HEK293 (cell line): ENCODE measurements around the gene SLAMF9.

Experiments used
- CTCF ChIA-PET: fragments of 350-600 bp; formaldehyde crosslinking; extraction: SDS; loops from one replicate; lab custom pipeline; 2021; ENCODE audit warnings: antibody characterized with exemption; lab: Yijun Ruan, JAX
- POLR2A ChIA-PET: fragments of 300-600 bp; formaldehyde crosslinking; extraction: SDS; loops from one replicate; lab custom pipeline; 2020; ENCODE audit warnings: antibody characterized with exemption, inconsistent platforms; lab: Yijun Ruan, JAX
- H3K27ac ChIP-seq: fragments of 200-500 bp; sonication (Bioruptor generic); 2 replicates; pipeline ENCODE4 v1.5.1; 2014; ENCODE audit warnings: low read depth, low read length, control low read depth, inconsistent platforms; ENCODE audit errors: extremely low read depth
- H3K36me3 ChIP-seq, 2 experiments: fragments of 200-500 bp in 1 of 2; sonication (Bioruptor generic) in 1 of 2; 1 replicate in 1 of 2; 2 replicates in 1 of 2; pipeline ENCODE4 v1.5.1; 2014 to 2017; ENCODE audit warnings: inconsistent platforms in 2 of 2, low read length in 2 of 2; ENCODE audit not compliant: control insufficient read depth in 2 of 2, insufficient read depth in 1 of 2
- H3K4me1 ChIP-seq: fragments of 200-500 bp; sonication (Bioruptor generic); 2 replicates; pipeline ENCODE4 v1.5.1; 2014; ENCODE audit warnings: mild to moderate bottlenecking, low read length, inconsistent platforms; ENCODE audit not compliant: control insufficient read depth, insufficient read depth
- H3K4me3 ChIP-seq: 2 replicates; pipeline ENCODE4 v1.5.1; 2011; ENCODE audit warnings: low read depth, mild to moderate bottlenecking, control low read depth, low read length, moderate library complexity
- H3K9me3 ChIP-seq: fragments of 200-500 bp; sonication (Bioruptor generic); 2 replicates; pipeline ENCODE4 v1.5.1; 2014; ENCODE audit warnings: low read depth, low read length, inconsistent platforms; ENCODE audit not compliant: control insufficient read depth, insufficient read depth
- BCL11B ChIP-seq: fragments of 450-650 bp; formaldehyde crosslinking; IDR thresholded peaks from 2 replicates; pipeline ENCODE4 v1.5.1; 2016; ENCODE audit warnings: low read depth, missing biosample characterization, missing genetic modification characterization
- HOXC10 ChIP-seq: sonication (generic); formaldehyde crosslinking; IDR thresholded peaks from 2 replicates; pipeline ENCODE4 v1.8.1; 2023; ENCODE audit warnings: mild to moderate bottlenecking, missing genetic modification reagents
- KLF9 ChIP-seq: fragments of 450-650 bp; formaldehyde crosslinking; IDR thresholded peaks from 2 replicates; pipeline ENCODE4 v1.5.1; 2016; ENCODE audit warnings: missing biosample characterization, missing genetic modification characterization, low read depth
- SALL2 ChIP-seq: fragments of 450-650 bp; formaldehyde crosslinking; IDR thresholded peaks from 2 replicates; pipeline ENCODE4 v1.5.0; 2017; ENCODE audit warnings: missing biosample characterization, mild to moderate bottlenecking, missing genetic modification characterization, borderline replicate concordance
- SCRT1 ChIP-seq: fragments of 450-650 bp; formaldehyde crosslinking; IDR thresholded peaks from 2 replicates; pipeline ENCODE4 v1.5.1; 2016; ENCODE audit warnings: missing biosample characterization, missing genetic modification characterization, borderline replicate concordance
- SP3 ChIP-seq: fragments of 450-650 bp; formaldehyde crosslinking; IDR thresholded peaks from 2 replicates; pipeline ENCODE4 v1.5.1; 2016; ENCODE audit warnings: missing biosample characterization, missing genetic modification characterization
- TRIM28 ChIP-seq: IDR thresholded peaks from 2 replicates; pipeline ENCODE4 v1.6.1; 2011; ENCODE audit warnings: low read length, control low read depth, borderline replicate concordance
- ZBTB20 ChIP-seq: fragments of 450-650 bp; formaldehyde crosslinking; IDR thresholded peaks from 2 replicates; pipeline ENCODE4 v1.5.1; 2016; ENCODE audit warnings: missing biosample characterization, missing genetic modification characterization
- ZBTB26 ChIP-seq: fragments of 450-650 bp; formaldehyde crosslinking; optimal IDR thresholded peaks from 2 replicates; pipeline ENCODE3; 2016; ENCODE audit warnings: missing biosample characterization, mild to moderate bottlenecking, missing genetic modification characterization
- ZBTB7A ChIP-seq: fragments of 450-650 bp; formaldehyde crosslinking; IDR thresholded peaks from 2 replicates; pipeline ENCODE4 v1.5.1; 2016; ENCODE audit warnings: low read depth, missing biosample characterization, missing genetic modification characterization
- ZBTB8A ChIP-seq: fragments of 450-650 bp; formaldehyde crosslinking; IDR thresholded peaks from 2 replicates; pipeline ENCODE4 v1.5.1; 2016; ENCODE audit warnings: missing biosample characterization, missing genetic modification characterization
- ZNF121 ChIP-seq: fragments of 450-650 bp; formaldehyde crosslinking; IDR thresholded peaks from 2 replicates; pipeline ENCODE4 v1.5.1; 2016; ENCODE audit warnings: missing biosample characterization, missing genetic modification characterization
- ZNF155 ChIP-seq: fragments of 450-650 bp; formaldehyde crosslinking; IDR thresholded peaks from 2 replicates; pipeline ENCODE4 v1.5.1; 2016; ENCODE audit warnings: missing biosample characterization, missing genetic modification characterization
- ZNF248 ChIP-seq: fragments of 450-650 bp; formaldehyde crosslinking; IDR thresholded peaks from 2 replicates; pipeline ENCODE4 v1.5.1; 2017; ENCODE audit warnings: missing biosample characterization, missing genetic modification characterization
- ZNF362 ChIP-seq: fragments of 450-650 bp; formaldehyde crosslinking; IDR thresholded peaks from 2 replicates; pipeline ENCODE4 v1.5.1; 2016; ENCODE audit warnings: missing biosample characterization, missing genetic modification characterization
- ZNF366 ChIP-seq: fragments of 450-650 bp; formaldehyde crosslinking; conservative IDR thresholded peaks from 2 replicates; pipeline ENCODE4 v1.5.1; 2016; ENCODE audit warnings: missing biosample characterization, missing genetic modification characterization
- ZNF48 ChIP-seq: fragments of 450-650 bp; formaldehyde crosslinking; IDR thresholded peaks from 2 replicates; pipeline ENCODE4 v1.5.1; 2016; ENCODE audit warnings: missing biosample characterization, missing genetic modification characterization
- ZNF555 ChIP-seq: fragments of 450-650 bp; formaldehyde crosslinking; conservative IDR thresholded peaks from 2 replicates; pipeline ENCODE4 v1.5.1; 2017; ENCODE audit warnings: missing biosample characterization, mild to moderate bottlenecking, missing genetic modification characterization, inconsistent platforms
- ZNF610 ChIP-seq: fragments of 450-650 bp; formaldehyde crosslinking; IDR thresholded peaks from 2 replicates; pipeline ENCODE4 v1.5.1; 2016; ENCODE audit warnings: missing biosample characterization, missing genetic modification characterization, borderline replicate concordance
- ZNF701 ChIP-seq: fragments of 450-650 bp; formaldehyde crosslinking; IDR thresholded peaks from 2 replicates; pipeline ENCODE4 v1.5.1; 2016; ENCODE audit warnings: missing biosample characterization, missing genetic modification characterization
- ZNF747 ChIP-seq: fragments of 450-650 bp; formaldehyde crosslinking; IDR thresholded peaks from 2 replicates; pipeline ENCODE4 v1.5.1; 2016; ENCODE audit warnings: missing biosample characterization, missing genetic modification characterization
- TF ChIP-seq, protein P1 (sequence below): fragments of 450-650 bp; formaldehyde crosslinking; IDR thresholded peaks from 2 replicates; pipeline ENCODE4 v1.5.1; 2017; ENCODE audit warnings: missing biosample characterization, missing genetic modification characterization
- TF ChIP-seq, protein P2 (sequence below): fragments of 450-650 bp; formaldehyde crosslinking; IDR thresholded peaks from 2 replicates; pipeline ENCODE4 v1.5.1; 2017; ENCODE audit warnings: missing biosample characterization, missing genetic modification characterization
- TF ChIP-seq, protein P3 (sequence below): fragments of 450-650 bp; formaldehyde crosslinking; IDR thresholded peaks from 2 replicates; pipeline ENCODE4; 2016; ENCODE audit warnings: missing biosample characterization, missing genetic modification characterization
- TF ChIP-seq, protein P4 (sequence below): fragments of 450-650 bp; formaldehyde crosslinking; IDR thresholded peaks from 2 replicates; pipeline ENCODE4 v1.5.1; 2016; ENCODE audit warnings: missing biosample characterization, missing genetic modification characterization

The SLAMF9 gene

GRCh38 chr1:159917533-159918351 lies 36.3 kb downstream of the SLAMF9 start (continued):
- TF ChIP-seq ZNF555 (no peak), ZNF701 (tag by site-specific recombination) (no peak), ZNF155 (tag by site-specific recombination) (no peak)

DNA sequence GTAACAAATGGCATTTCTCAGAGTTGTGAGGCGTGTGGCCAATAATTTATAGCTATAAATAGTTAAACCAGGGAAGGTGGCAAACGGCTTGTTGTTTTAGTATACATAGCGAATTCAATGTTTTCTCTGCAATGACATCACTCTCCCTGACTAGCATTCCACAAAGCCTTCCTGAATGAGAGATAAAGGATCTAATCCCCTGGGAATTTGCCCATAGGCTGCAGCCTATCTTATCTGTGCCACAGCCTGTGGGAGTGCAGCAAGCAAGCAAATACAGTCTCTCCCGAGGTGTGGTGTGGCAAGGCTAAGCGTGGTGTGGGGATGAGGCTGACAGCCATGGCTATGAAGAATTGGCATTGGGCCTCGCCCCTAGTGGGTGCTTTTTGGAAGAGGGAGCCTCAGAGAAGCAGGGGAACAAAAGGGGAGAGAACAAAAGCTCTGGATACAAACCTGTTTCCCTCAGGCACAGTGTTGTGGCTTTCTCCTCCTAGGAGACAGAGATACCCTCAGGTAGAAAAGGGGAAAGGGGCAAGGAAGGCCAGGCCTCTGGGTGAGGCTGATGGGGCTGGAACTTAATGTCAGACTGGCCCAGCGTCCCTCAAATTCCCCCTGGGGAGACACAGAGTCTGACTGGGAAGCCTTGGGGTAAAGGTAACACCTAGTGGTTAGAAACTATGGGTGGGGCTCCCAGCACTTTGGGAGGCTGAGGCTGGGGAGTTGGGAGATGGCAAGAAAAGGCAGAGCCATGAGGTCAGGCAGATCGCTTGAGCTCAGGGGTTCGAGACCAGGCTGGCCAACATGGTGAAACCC lies 37.6 kb downstream of the SLAMF9 start:
- Histone ChIP-seq H3K36me3 (peaks cover 6 to 42% of the 10 kb centered on the region in 2 experiments; a peak in 2 of 3 replicates), H3K9me3 (no peaks in the 10 kb centered on the region), H3K27ac (peak overlapping the region; percentile 81), H3K4me1 (peaks cover 24% of the 10 kb centered on the region), H3K4me3 (no peak overlapping the region)
- ChIA-PET POLR2A (interaction anchor here (0.8 to 2.4 kb wide), 6 partner anchors 13 to 91 kb away, joined by 3 to 10 read pairs (median 4); no protein-coding TSS in a partner anchor), CTCF (interaction anchor here (0.6 to 3.3 kb wide), 11 partner anchors 8 to 333 kb away, joined by 3 to 8 read pairs (median 5); no protein-coding TSS in a partner anchor)
- TF ChIP-seq ZNF362 (tag by site-specific recombination) (no peak), ZNF366 (tag by site-specific recombination) (peak; percentile 99), SP3 (tag by site-specific recombination) (0 out of 2 replicates have a peak, but pooled peaks have one; percentile 13), KLF9 (tag by site-specific recombination) (no peak; the same call in 1 of the 2 replicates), ZBTB20 (peak; percentile 74), ZNF121 (tag by site-specific recombination) (no peak), ZBTB7A (tag by site-specific recombination) (0 out of 2 replicates have a peak, but pooled peaks have one; percentile 61), SCRT1 (tag by site-specific recombination) (peak; percentile 96), ZNF610 (tag by site-specific recombination) (no peak), HOXC10 (no peak), ZNF48 (no peak), ZNF747 (tag by site-specific recombination) (no peak), SALL2 (tag by site-specific recombination) (no peak), TRIM28 (peak; percentile 59; the same call in 1 of the 2 replicates), ZBTB26 (tag by site-specific recombination) (no peak), ZBTB8A (tag by site-specific recombination) (peak; percentile 67), ZNF248 (tag by site-specific recombination) (no peak), BCL11B (tag by site-specific recombination) (peak; percentile 94)
- TF ChIP-seq, protein P1, sequence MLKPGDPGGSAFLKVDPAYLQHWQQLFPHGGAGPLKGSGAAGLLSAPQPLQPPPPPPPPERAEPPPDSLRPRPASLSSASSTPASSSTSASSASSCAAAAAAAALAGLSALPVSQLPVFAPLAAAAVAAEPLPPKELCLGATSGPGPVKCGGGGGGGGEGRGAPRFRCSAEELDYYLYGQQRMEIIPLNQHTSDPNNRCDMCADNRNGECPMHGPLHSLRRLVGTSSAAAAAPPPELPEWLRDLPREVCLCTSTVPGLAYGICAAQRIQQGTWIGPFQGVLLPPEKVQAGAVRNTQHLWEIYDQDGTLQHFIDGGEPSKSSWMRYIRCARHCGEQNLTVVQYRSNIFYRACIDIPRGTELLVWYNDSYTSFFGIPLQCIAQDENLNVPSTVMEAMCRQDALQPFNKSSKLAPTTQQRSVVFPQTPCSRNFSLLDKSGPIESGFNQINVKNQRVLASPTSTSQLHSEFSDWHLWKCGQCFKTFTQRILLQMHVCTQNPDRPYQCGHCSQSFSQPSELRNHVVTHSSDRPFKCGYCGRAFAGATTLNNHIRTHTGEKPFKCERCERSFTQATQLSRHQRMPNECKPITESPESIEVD (tag by site-specific recombination), result peak; percentile 97
- TF ChIP-seq, protein P2, sequence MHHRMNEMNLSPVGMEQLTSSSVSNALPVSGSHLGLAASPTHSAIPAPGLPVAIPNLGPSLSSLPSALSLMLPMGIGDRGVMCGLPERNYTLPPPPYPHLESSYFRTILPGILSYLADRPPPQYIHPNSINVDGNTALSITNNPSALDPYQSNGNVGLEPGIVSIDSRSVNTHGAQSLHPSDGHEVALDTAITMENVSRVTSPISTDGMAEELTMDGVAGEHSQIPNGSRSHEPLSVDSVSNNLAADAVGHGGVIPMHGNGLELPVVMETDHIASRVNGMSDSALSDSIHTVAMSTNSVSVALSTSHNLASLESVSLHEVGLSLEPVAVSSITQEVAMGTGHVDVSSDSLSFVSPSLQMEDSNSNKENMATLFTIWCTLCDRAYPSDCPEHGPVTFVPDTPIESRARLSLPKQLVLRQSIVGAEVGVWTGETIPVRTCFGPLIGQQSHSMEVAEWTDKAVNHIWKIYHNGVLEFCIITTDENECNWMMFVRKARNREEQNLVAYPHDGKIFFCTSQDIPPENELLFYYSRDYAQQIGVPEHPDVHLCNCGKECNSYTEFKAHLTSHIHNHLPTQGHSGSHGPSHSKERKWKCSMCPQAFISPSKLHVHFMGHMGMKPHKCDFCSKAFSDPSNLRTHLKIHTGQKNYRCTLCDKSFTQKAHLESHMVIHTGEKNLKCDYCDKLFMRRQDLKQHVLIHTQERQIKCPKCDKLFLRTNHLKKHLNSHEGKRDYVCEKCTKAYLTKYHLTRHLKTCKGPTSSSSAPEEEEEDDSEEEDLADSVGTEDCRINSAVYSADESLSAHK (tag by site-specific recombination), result peak; percentile 92
- TF ChIP-seq, protein P3, sequence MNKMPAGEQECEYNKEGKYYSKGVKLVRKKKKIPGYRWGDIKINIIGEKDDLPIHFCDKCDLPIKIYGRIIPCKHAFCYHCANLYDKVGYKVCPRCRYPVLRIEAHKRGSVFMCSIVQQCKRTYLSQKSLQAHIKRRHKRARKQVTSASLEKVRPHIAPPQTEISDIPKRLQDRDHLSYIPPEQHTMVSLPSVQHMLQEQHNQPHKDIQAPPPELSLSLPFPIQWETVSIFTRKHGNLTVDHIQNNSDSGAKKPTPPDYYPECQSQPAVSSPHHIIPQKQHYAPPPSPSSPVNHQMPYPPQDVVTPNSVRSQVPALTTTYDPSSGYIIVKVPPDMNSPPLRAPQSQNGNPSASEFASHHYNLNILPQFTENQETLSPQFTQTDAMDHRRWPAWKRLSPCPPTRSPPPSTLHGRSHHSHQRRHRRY (tag by site-specific recombination), result no peak
- TF ChIP-seq, protein P4, sequence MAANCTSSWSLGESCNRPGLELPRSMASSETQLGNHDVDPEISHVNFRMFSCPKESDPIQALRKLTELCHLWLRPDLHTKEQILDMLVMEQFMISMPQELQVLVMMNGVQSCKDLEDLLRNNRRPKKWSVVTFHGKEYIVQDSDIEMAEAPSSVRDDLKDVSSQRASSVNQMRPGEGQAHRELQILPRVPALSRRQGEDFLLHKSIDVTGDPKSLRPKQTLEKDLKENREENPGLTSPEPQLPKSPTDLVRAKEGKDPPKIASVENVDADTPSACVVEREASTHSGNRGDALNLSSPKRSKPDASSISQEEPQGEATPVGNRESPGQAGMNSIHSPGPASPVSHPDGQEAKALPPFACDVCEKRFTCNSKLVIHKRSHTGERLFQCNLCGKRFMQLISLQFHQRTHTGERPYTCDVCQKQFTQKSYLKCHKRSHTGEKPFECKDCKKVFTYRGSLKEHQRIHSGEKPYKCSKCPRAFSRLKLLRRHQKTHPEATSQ (tag by site-specific recombination), result peak; percentile 52; the same call in 1 of the 2 replicates
